Stimulated activated CD8-positive, alpha-beta memory T cell treated with anti-CD3 and anti-CD28 coated beads, Interleukin-12 subunit alpha, Interleukin-12 subunit beta, amount 100 ng/mL, for 24 hours (primary cell): ENCODE results near the gene TYRP1.

Source experiments
- DNase-seq: peaks from one replicate; pipeline ENCODE4 v3.0.0-alpha.2; 2020; ENCODE audit errors: extremely low read depth

Gene TYRP1

GRCh38 chr9:12730927-12731326, 37.7 kb downstream of the TYRP1 start:
- no peak for DNase-seq

- DNase-seq = no peak
These were observed 39.8 kb downstream of the TYRP1 start for GRCh38 chr9:12732971-12733370.

- no peak for DNase-seq
These were observed 42.5 kb downstream of the TYRP1 start for GRCh38 chr9:12735665-12736064.

GRCh38 chr9:12737871-12738270, 44.7 kb downstream of the TYRP1 start:
- DNase-seq = no peak

- no peak for DNase-seq
These were observed 45.9 kb downstream of the TYRP1 start for GRCh38 chr9:12739014-12739652.

- DNase-seq = no peak
These were observed 47.7 kb downstream of the TYRP1 start for GRCh38 chr9:12740845-12741244.

GRCh38 chr9:12748016-12748415, 54.8 kb downstream of the TYRP1 start:
- DNase-seq = no peak

GRCh38 chr9:12748954-12749353, 55.8 kb downstream of the TYRP1 start:
- no peak for DNase-seq

GRCh38 chr9:12753931-12754330, 60.7 kb downstream of the TYRP1 start:
- no peak for DNase-seq

- DNase-seq = no peak
These were observed 66.6 kb downstream of the TYRP1 start for GRCh38 chr9:12759761-12760160.
